Activated T-helper 1 cell treated with anti-CD3 and anti-CD28 coated beads, Interleukin-12 subunit alpha, Interleukin-12 subunit beta, Interleukin-2, Interleukin-4 antibody, amounts not matched to agents 30 ng/mL and 10 ng/mL and 1 ng/mL, durations not matched to agents 14 hours and 24 hours and 36 hours (primary cell): ENCODE measurements around the gene MRGPRG. TPM values are rescaled to one million over a fixed set of nuclear protein-coding genes. Genes with fewer than 3 reads are reported as not detected.

ENCODE experiments used
- DNase-seq: peaks from one replicate; pipeline ENCODE4 v3.0.0; 2021; ENCODE audit warnings: low spot score
- H3K27ac Mint-ChIP-seq: one replicate; pipeline ENCODE4 v1.8.0; 2021; ENCODE audit warnings: mild to moderate bottlenecking, mixed read lengths
- H3K27me3 Mint-ChIP-seq: one replicate; pipeline ENCODE4 v1.8.0; 2022; ENCODE audit warnings: mild to moderate bottlenecking, moderate library complexity, mixed read lengths; ENCODE audit not compliant: insufficient read depth
- H3K36me3 Mint-ChIP-seq: one replicate; pipeline ENCODE4 v1.8.0; 2021; ENCODE audit warnings: low read depth, mixed read lengths
- H3K4me1 Mint-ChIP-seq: one replicate; pipeline ENCODE4 v1.8.0; 2021; ENCODE audit warnings: low read depth, mixed read lengths
- H3K4me3 Mint-ChIP-seq: one replicate; pipeline ENCODE4 v1.8.0; 2021; ENCODE audit warnings: mild to moderate bottlenecking, moderate library complexity, mixed read lengths
- H3K9me3 Mint-ChIP-seq: one replicate; pipeline ENCODE4 v1.8.0; 2021; ENCODE audit warnings: mixed read lengths
- intact Hi-C: fragments of 100-400 bp; cut with micrococcal nuclease; formaldehyde crosslinking; loops from one replicate; pipeline ENCODE4 v1.15.1; 2024
- total RNA-seq: library from RNA; stranded (reverse); gene quantifications from 2 replicates; pipeline ENCODE4 v1.2.3, GENCODE V29; 2022

The MRGPRG gene
- total RNA-seq, 1 donor from 2014 or later, result not detected

DNA sequence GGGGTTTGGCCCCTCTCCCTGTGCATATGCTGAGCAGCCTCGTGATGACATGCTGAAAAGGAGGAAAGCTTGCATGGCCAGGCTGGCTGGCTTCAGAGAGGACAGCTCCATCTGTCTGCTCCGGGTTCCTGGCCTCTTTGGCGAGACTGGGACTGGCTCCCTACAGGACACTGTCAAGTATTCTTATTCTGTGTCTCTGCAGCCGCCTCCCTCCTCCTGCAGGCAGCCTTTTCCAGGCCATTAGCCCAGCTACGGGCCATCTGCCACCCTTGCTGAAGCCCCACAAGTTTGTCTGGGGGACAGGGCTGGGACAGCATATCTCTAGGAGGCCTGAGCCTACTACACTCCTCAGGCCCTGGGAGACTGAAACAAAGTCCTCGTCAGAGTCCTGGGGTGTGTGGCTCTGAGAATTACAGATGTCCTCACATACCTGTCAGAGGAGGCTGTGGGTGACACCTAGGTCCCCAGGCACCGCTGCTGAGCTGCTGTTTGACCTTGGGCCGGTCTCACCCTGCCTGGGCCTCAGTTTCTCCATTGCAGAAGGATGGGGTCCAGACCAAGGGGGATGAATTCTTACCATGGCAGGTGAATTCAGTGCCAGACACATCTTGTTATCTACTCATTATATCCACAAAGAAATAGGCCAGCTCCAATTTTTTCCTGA is 11.0 kb downstream of the MRGPRG start:
- DNase-seq, result no peak
- intact Hi-C loops, result no loop called here
- Mint-ChIP-seq H3K9me3 (no peaks in the 10 kb centered on the region), H3K4me3 (no peak overlapping the region), H3K4me1 (no peaks in the 10 kb centered on the region), H3K36me3 (no peaks in the 10 kb centered on the region), H3K27ac (no peak overlapping the region), H3K27me3 (peaks cover 4% of the 10 kb centered on the region)

DNA sequence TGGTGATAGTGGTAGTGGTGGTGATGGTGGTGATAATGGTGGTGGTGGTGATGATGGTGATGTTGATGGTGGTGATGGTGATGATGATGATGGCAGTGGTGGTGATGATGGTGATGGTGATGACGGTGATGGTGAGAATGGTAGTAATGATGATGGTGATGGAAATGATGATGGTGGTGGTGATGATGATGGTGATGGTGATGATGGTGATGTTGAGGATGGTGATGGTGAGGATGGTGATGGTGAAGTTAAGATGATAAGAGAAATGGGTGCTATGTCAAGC is 11.8 kb downstream of the MRGPRG start:
- Mint-ChIP-seq H3K36me3 (no peaks in the 10 kb centered on the region), H3K9me3 (no peaks in the 10 kb centered on the region), H3K4me3 (no peak overlapping the region), H3K27me3 (peaks cover 7% of the 10 kb centered on the region), H3K4me1 (no peaks in the 10 kb centered on the region), H3K27ac (no peak overlapping the region)
- intact Hi-C loops, result no loop called here
- no peak for DNase-seq

DNA sequence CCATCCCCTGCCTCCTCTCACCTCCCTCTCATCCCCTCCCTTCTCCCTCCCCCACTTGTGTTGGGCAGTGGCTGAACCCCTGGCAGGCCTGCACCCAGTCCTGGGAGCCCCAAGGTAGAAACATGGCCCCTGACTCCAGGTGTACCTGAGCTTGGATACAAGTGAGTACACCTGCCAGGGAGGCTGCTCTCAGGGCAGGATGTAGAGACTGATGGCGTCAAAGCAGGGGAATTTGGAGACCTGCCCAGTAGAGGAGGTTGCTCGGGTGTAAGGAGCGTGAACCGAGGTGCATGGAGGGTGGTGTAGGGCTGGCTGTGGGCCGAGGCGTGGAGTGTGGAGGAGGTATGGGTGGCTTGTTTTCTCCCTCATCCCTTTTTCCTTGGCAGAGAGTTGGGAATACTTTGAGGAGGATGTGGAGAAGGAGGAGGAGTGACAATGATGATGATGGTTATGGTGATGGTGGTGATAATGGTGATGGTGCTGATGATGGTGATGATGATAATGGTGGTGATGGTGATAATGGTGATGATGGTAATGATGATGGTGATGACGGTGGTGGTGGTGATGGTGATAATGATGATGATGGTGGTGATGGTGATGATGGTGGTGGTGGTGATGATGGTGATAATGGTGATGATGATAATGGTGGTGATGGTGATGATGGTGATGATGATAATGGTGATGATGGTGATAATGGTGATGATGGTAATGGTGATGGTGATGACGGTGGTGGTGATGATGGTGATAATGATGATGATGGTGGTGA is 12.3 kb downstream of the MRGPRG start:
- Mint-ChIP-seq H3K36me3 (no peaks in the 10 kb centered on the region), H3K4me1 (no peaks in the 10 kb centered on the region), H3K9me3 (no peaks in the 10 kb centered on the region), H3K27me3 (peaks cover 5% of the 10 kb centered on the region), H3K4me3 (no peak overlapping the region), H3K27ac (no peak overlapping the region)
- intact Hi-C loops, result no loop called here
- no peak for DNase-seq

DNA sequence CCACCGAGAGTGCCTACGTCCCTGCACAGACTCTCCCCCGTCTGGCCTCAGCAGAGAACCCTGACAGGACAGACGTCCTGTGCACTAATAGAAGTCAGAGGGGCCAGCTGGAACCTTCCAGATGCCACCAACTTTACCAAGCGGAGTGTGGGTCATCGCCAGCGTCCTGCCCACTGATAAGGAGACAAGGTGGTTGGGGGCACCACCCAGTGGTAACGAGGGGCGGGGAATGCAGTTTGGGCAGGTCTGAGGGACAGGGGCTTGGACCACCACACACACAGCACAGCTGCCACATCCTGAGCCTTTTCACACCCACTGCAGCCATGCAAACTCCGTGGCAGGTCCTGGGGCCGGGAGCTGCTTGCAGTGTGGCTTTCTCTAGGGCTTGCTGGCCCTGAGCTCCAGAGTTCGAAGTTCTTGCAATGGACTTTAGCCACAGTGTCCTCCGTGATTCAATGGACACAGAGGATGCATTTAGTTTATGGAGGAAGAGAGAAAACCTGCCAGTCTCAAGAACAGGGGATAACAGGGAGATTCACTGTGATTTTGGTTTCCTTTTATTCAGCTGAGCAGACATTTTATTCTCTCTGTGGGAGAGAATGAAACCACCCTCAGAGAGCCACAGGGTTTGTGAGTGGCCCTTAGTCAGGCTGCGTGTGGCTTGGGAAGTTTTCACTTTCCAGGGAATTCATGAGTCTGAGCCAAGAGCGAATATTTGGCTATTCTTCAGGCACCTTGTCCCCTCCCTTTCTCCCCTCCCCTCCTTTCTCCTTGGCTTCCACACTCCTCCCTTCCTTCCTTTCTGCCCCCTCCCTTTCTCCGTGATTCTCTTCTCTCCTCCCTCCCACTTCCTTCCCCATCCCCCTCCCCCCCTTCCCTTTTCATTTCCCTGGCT is 13.1 kb downstream of the MRGPRG start:
- DNase-seq, result no peak
- Mint-ChIP-seq H3K9me3 (no peaks in the 10 kb centered on the region), H3K27me3 (peaks cover 5% of the 10 kb centered on the region), H3K4me1 (no peaks in the 10 kb centered on the region), H3K4me3 (no peak overlapping the region), H3K36me3 (no peaks in the 10 kb centered on the region), H3K27ac (no peak overlapping the region)
- intact Hi-C loops, result no loop called here

DNA sequence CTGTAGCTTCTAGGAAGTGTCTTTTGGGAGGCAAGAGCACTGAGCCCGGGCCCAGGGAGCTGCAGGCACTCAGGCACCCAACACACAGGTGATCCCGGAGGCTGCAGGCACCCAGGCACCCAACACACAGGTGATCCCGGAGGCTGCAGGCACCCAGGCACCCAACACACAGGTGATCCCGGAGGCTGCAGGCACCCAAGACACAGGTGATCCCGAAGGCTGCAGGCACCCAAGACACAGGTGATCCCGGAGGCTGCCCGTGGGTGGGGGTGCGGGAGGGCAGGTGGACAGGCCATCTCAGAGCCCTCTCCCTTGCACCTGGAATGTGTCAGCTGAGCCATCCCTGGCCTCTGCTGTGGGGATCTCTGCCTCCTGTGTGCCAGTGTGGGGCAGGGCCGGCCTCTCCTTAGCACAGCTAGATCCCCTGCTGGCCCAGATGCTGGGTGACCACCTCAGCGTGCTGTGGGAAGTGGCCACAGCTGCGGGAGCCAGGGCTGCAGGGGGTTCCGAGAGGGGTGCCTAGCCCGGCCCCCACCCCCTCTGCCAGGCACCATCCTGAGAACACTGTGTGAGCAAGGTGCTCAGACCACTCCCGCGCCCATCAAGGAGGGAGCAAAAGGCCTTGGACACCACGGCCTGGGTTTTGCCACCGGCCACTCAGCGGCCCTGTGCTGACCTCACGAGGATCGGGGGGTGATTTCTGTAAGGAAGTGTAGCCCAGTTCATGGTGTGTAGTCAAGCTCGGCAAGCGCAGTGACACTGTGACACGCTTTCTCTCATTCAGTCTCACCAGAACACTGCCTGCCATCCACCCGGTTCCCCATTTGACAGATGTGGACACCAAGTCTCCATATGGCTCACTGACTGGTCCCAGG is 14.2 kb downstream of the MRGPRG start:
- Mint-ChIP-seq H3K27ac (no peak overlapping the region), H3K4me1 (no peaks in the 10 kb centered on the region), H3K9me3 (no peaks in the 10 kb centered on the region), H3K36me3 (no peaks in the 10 kb centered on the region), H3K27me3 (peaks cover 5% of the 10 kb centered on the region), H3K4me3 (no peak overlapping the region)
- DNase-seq, result no peak
- intact Hi-C loops, result no loop called here

DNA sequence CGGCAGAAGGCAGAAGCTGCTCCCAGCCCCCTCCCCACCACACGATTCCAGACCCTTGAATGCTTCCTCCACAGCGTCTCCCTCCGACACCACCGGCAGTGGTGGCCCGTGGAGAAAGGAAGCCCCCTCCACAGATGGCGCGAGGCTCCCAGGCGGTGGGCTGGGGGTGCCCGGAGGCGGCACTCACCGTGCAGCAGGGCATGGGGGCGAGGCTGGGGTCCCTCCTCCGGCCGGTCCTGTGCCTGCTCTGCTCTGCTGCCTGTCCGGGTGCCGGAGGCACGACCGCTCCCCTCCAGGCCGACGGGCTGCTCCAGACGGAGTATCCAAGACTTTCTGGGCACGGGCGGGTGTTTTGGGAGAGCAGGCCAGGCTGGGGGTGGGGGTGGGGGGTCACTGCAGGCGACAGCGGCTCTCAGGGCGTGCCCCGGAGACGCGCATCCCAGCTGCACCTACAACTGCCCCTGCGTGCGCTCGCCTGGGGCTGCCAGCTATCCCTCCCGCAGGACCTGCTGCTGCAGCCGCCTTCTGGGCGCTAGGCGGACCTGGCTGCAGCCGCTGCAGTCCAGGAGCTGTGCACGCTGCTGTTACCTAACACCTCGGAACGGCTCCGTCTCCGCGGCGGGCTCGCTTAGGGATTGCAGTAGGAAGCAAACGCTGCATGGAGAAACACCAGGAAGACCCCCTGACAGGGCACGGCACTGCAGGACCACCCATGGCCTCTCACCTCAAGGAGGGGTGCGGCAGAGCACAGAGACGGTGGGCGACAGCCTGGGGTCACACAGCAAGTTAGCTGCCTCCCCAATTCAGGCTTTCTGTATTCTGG is 15.2 kb downstream of the MRGPRG start:
- Mint-ChIP-seq H3K27me3 (peaks cover 5% of the 10 kb centered on the region), H3K27ac (no peak overlapping the region), H3K4me3 (no peak overlapping the region), H3K4me1 (no peaks in the 10 kb centered on the region), H3K36me3 (no peaks in the 10 kb centered on the region), H3K9me3 (no peaks in the 10 kb centered on the region)
- intact Hi-C loops, result no loop called here
- DNase-seq, result no peak

DNA sequence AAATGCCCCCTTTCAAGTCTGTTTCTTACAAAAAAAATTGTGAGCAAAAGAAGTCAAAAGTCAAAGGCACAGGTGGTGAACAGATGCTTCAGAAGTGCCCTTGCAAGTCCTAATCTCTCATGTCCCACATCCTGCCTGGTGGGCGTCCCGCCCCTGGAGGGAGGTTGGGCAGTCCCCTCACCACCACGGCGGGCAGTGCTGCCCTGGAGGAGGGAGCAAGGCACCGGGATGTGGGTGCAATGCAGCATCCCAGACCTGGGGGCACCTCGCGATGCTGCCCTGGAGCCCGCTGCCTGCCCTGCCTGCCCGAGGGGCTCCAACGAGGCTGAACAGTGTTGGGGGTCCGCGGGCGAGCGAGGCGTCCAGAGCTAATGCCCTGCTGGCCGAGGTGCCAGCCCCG is 15.9 kb downstream of the MRGPRG start:
- Mint-ChIP-seq H3K27ac (no peak overlapping the region), H3K4me3 (no peak overlapping the region), H3K9me3 (no peaks in the 10 kb centered on the region), H3K36me3 (no peaks in the 10 kb centered on the region), H3K4me1 (no peaks in the 10 kb centered on the region), H3K27me3 (peaks cover 3% of the 10 kb centered on the region)
- DNase-seq, result no peak
- intact Hi-C loops, result no loop called here

DNA sequence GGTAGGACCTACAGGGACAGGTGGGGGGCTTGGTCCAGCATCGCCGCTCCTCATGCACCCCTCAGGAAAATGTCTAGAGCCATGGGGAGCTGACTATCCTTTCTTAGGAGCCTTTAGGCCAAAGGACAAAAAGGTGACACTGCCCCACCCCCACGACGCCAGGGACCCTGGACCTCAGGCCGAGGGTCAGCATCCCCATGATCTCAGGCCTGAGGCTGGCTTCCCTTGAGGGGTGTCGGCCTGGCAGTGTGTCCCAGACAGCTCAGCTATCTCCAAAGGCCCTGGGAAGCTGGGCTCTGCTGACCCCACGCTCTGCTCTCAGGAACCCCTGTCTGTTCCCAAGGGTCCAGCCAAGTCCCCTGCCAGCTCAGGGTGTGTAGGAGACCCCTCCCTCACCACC is 16.3 kb downstream of the MRGPRG start:
- Mint-ChIP-seq H3K4me3 (no peak overlapping the region), H3K9me3 (no peaks in the 10 kb centered on the region), H3K36me3 (no peaks in the 10 kb centered on the region), H3K27me3 (peaks cover 3% of the 10 kb centered on the region), H3K27ac (no peak overlapping the region), H3K4me1 (no peaks in the 10 kb centered on the region)
- intact Hi-C loops, result no loop called here
- DNase-seq, result no peak

DNA sequence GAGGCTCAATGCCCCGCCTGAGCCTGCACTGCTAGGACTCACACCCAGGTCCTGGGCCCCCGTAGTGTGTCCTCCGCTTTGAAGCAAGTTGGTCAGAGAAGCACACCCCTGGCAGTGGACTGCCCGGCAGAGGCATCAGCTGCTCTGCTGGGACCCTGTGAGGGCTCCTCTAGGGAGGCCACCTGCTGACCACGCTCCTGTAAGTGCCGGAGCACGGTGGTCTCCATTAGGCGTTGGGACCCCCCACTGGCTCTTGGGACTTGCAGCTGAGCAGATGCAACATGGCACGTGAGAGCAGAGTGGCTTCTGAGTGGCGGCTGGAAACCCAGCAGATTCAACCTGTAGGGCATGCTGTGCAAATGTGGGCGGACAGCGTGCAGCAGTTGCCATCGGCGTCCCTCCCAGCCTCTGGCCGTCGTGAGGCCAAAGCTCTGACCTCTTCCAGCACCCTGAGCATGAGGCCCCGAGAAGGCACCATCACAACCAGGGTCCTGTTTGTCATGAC is 16.9 kb downstream of the MRGPRG start:
- Mint-ChIP-seq H3K4me1 (no peaks in the 10 kb centered on the region), H3K27ac (no peak overlapping the region), H3K36me3 (no peaks in the 10 kb centered on the region), H3K9me3 (no peaks in the 10 kb centered on the region), H3K27me3 (peaks cover 3% of the 10 kb centered on the region), H3K4me3 (no peak overlapping the region)
- intact Hi-C loops, result no loop called here
- DNase-seq, result no peak

DNA sequence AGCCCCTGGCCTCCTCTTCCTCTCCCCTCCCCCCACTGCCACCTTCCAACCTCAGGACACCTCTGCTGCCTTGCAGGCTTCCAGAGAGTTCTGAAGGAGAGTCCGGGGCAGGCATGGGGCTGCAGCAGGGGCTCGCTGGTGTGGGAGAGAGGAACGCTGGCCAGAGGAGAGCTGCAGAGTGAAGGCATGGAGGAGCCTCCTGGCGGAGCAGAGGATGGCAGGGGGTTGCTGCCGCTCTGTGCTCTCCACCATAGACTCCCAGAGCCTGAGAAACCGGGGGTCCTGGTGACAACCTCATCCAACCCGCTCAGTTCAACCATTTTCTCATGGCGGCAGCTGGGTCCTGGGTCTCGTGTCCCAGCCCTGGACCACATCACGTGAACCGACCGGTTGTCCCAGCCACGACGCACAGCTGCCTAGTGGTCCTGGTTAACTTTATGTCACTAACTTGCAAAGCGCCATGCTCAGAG is 17.5 kb downstream of the MRGPRG start:
- Mint-ChIP-seq H3K36me3 (no peaks in the 10 kb centered on the region), H3K4me1 (no peaks in the 10 kb centered on the region), H3K27ac (no peak overlapping the region), H3K27me3 (peaks cover 3% of the 10 kb centered on the region), H3K9me3 (no peaks in the 10 kb centered on the region), H3K4me3 (no peak overlapping the region)
- no peak for DNase-seq
- intact Hi-C loops, result no loop called here

DNA sequence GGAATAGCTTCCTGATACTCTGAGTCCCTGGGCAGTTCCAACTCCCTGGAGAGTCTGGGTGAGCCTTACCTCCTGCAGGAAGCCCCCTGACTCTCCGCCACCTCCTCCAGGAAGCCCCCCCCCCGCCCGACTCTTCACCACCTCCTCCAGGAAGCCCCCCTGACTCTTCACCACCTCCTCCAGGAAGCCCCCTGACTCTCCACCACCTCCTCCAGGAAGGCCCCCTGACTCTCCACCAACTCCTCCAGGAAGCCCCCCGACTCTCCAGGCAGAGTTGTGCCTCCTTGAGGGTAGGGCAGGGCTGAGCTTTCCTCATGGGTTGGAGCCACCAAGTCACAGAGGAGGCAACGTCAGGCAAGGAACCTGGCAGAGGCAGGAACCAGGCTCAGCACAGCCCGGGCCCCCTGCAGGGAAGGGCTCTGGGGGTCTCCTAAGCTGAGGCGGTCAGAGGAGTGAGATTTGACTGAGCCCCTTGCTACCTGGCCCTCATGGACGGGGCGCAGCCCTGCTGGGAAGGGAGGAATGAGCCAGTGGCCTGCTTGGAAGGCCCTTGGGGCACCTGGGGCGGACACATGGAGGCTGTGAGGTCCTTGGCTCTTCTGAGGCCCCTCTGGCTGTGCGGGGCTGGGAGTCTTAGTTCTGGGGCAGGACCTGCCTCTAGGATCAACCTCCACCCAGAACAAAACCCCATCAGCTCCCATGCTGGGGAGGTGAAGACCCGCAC is 18.1 kb downstream of the MRGPRG start:
- H3K27me3 Mint-ChIP-seq, result peaks cover 3% of the 10 kb centered on the region
- DNase-seq, result no peak
- intact Hi-C loops, result no loop called here
- no peaks in the 10 kb centered on the region for H3K36me3 Mint-ChIP-seq
- H3K4me1 Mint-ChIP-seq, result no peaks in the 10 kb centered on the region
- H3K9me3 Mint-ChIP-seq, result no peaks in the 10 kb centered on the region
- no peak overlapping the region for H3K4me3 Mint-ChIP-seq
- H3K27ac Mint-ChIP-seq, result no peak overlapping the region
